H7 (cell line): ENCODE data around the gene ARMC7. TPM values are rescaled to one million over a fixed set of nuclear protein-coding genes. Genes with fewer than 3 reads are reported as not detected.
"Not testable (repeated sequence)": the region's sequence is repeated elsewhere in the genome, so short reads cannot be mapped to it uniquely, and the experiment has no call there.

Experiments
- DNase-seq: peaks from one replicate; pipeline ENCODE4 v3.0.0; 2012
- H3K27me3 ChIP-seq: 2 replicates; pipeline ENCODE4 v1.6.0; 2011; ENCODE audit warnings: mild to moderate bottlenecking, low read length; ENCODE audit not compliant: control insufficient read depth, insufficient read depth
- H3K36me3 ChIP-seq: replicated peaks from 2 replicates; pipeline ENCODE4 v1.5.1; 2011; ENCODE audit warnings: low read length; ENCODE audit not compliant: control insufficient read depth, insufficient read depth
- H3K4me3 ChIP-seq: 2 replicates; pipeline ENCODE4 v1.5.1; 2011; ENCODE audit warnings: low read depth, mild to moderate bottlenecking, control low read depth, low read length, moderate library complexity; ENCODE audit not compliant: insufficient read depth
- total RNA-seq: library from RNA; depleted of rRNA; stranded (reverse); fragments of >200 nt; shearing (Covaris generic); gene quantifications from 2 replicates; pipeline ENCODE4 v1.2.3, GENCODE V29; 2014; rRNA removed

The ARMC7 gene
- total RNA-seq = 6.2 and 9.5 TPM in 2 replicates

DNA sequence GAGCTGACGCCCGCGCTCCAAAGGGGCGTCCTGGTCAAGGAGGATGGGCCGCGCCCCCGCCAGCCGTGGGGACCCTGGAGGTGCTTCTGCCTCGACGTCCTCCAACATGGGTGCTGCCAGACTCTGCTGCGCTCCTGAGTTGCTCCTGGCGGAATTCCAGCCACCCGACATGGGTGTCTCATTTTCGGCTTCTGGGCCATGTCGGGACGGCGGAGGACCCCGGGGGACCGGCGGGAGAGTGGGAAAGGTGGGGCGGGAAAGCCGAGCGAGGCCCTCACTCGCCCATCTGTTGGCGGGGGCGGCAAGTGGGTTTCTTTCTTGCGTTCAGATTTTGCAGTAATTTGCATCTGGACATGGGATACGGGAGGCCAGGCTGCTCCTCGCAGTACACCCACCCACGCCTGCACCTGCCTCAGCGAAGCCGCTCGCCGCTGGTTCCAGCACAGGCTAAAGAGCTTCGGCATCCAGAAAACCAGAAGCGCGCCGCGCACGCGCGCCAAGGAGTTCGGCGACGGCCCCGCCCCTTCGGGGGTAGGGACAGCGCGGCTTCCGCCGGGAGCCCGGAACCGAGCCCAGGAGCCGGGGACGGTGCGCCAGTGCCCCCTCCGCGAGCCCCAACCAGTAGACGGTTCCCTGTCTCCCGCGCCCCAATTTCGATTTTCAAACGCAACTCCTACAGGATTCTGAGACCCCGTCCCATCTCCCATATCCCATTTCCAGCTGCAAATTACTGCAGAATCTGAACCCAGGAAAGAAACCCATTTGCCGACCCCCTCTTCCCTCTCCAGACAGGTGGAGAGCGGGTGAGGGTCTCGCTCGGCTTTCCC is at the start of gene ARMC7:
Gene ARMC7, plus strand, starts transcription at position 563 of the 827 bp plus-strand sequence. CDS start 320 bp downstream, outside the sequence.
- DNase-seq = peak; percentile 99
- Histone ChIP-seq H3K27me3 (no peaks in the 10 kb centered on the region; the same call in 1 of the 2 replicates), H3K36me3 (0 out of 2 replicates have a peak, but pooled peaks cover 1% of the 10 kb centered on the region), H3K4me3 (peak within 1 kb of the TSS; percentile 71)

DNA sequence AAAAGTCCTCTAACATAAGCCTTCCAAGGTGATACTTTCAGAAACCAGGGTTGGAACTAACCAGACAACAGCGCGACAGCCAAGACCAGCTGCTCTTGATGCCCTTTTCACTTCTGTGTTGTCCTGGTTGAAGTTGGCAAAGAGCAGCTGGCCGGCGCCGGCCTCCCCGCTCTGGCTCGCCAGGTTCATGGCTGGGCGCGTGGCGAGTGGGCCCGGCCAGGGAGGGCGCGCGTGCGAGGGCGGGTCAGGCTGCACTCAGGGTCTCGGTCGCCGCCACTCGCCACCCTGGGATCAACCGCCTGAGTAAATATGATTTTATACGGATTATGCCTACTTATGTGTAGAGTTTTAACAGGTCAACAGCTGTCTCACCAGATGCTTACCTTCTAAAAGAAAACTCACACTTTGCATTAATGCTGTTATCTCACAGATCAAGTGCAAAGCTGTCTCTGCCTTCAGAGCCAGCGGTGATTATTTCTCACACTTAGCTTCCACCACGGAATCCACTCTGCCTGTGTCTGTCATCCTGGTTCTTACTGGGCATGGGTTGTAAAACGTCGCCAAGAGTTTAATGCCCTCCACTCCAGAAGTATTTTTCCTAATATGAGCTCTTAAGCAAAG is 49.2 kb upstream of the ARMC7 start:
- peak; percentile 25 for DNase-seq
- no peaks in the 10 kb centered on the region for H3K27me3 ChIP-seq
- H3K4me3 ChIP-seq = no peak overlapping the region
- peaks cover 34% of the 10 kb centered on the region for H3K36me3 ChIP-seq

DNA sequence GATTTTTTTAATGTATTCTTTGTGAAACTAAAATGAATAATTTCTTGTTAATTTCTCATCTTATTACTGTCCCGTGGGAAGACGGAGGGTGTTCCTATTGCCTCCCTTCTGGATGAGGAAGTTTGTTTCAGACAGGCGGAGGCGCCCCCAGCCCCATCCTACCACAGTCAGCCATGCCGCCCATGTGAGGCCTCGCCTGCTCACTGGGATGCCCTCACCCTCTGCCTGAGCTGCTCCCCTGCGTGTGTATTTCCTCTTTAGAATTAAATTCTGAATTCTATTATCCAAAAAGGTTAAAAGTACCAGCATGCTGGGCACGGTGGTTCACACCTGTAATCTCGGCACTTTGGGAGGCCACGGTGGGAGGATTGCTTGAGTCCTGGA is 48.7 kb upstream of the ARMC7 start:
- Histone ChIP-seq H3K4me3 (no peak overlapping the region), H3K27me3 (no peaks in the 10 kb centered on the region), H3K36me3 (peaks cover 34% of the 10 kb centered on the region)
- peak; percentile 30 for DNase-seq

DNA sequence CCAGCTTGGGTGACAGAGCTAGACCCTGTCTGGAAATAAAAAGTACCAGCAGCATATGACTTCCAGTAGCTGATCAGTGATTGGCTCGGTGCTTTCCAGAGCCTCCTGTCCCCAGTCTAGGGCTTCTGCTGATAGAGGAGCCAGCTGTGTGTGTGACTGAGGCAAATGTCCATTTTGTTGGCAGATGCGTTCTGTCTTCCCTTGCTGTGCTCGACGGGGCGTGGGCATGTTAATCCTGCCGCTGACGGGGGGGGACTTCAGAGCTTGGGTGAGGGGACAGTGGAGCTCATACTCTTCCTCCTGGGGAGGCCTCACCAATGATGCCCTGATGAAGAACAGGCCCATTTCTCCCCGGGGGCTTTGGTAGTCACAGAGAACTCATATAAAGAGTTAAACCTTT is 48.2 kb upstream of the ARMC7 start:
- peaks cover 34% of the 10 kb centered on the region for H3K36me3 ChIP-seq
- no peak overlapping the region for H3K4me3 ChIP-seq
- no peaks in the 10 kb centered on the region for H3K27me3 ChIP-seq
- DNase-seq = no peak

DNA sequence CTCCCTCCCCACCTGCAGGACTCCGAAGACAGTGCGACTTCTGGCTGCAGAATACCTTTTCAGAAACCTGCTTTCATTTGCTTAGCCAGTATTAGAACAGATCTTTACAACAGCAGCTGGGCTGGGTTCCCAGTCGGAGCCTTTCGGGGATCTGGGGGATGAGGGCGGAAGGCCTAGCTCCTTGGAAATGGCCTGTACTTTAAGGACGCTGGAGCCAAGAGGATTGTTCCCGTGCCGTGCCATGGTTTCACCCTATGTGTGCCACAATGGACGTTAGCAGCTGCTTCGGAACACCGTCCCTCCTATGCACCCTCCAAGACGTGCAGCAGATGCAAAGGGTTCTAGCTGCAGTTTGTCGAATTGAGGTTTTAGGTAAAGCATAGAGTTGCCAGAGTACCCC is 46.6 kb upstream of the ARMC7 start:
- Histone ChIP-seq H3K27me3 (no peaks in the 10 kb centered on the region), H3K36me3 (peaks cover 34% of the 10 kb centered on the region), H3K4me3 (no peak overlapping the region)
- peak; percentile 30 for DNase-seq

DNA sequence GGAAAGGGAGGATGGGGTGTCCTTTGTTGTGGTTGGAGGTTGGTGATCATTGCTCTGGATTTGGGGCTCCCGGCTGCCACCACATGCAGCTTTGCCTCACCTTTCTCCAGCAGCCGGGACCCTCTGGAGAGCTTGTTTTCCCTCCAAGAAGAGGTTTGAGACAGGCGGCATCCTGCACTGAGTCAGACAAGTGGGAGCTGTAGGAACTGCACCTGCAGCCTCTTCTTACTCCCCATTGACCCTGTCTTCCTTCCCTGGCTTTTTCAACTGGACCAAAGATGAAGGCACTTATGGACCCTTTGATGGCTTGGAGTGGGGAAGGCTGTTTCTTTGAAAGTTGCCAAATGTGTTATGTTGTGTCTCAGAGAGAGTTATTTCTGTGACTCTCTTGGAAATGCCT is 46.1 kb upstream of the ARMC7 start:
- H3K36me3 ChIP-seq = peaks cover 34% of the 10 kb centered on the region
- H3K4me3 ChIP-seq = no peak overlapping the region
- DNase-seq = peak; percentile 28
- no peaks in the 10 kb centered on the region for H3K27me3 ChIP-seq

DNA sequence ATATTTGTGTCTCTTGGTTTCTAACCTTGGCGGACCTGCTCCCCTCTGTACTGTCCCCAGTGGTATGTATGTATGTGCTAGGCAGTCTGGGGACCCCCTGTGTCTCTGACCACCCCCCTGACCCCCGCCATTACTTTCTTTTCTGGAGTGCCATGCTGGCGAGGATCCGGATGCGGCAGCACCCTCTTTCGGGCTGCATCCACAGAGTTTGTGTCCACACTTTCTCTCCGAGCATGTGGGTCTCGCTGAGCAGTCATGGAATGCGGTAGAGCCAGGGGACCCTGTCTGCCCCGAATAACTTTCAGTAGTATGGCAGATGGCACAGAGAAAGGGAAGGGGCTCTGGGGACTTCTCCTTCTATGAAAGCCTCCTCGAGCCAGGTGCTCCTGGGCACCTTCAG is 45.7 kb upstream of the ARMC7 start:
- Histone ChIP-seq H3K4me3 (no peak overlapping the region), H3K36me3 (peaks cover 34% of the 10 kb centered on the region)
- peak; percentile 19 for DNase-seq

DNA sequence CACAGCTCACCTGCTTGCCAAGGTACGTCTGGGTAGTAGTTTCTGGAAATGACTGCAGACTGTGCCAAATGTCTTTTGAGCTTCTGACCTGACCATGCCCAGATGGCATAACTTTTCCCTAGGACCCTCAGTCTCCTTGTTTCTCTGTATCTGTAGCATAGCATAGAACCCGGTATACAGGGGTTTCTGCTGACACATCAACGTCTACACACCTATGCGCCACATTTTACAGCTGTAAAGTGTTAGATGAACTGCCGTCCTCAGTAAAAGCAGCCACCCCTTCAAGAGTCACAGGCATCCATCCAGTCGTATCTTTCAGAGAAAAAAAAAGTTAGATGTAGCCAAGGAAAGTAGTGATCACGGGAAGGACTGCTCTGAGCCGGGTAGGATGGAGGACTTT is 45.3 kb upstream of the ARMC7 start:
- Histone ChIP-seq H3K27me3 (no peaks in the 10 kb centered on the region), H3K4me3 (no peak overlapping the region), H3K36me3 (peaks cover 32% of the 10 kb centered on the region)
- no peak for DNase-seq

More for the DNA sequence above, 45.7 kb upstream of the ARMC7 start:
- H3K27me3 ChIP-seq = no peaks in the 10 kb centered on the region

DNA sequence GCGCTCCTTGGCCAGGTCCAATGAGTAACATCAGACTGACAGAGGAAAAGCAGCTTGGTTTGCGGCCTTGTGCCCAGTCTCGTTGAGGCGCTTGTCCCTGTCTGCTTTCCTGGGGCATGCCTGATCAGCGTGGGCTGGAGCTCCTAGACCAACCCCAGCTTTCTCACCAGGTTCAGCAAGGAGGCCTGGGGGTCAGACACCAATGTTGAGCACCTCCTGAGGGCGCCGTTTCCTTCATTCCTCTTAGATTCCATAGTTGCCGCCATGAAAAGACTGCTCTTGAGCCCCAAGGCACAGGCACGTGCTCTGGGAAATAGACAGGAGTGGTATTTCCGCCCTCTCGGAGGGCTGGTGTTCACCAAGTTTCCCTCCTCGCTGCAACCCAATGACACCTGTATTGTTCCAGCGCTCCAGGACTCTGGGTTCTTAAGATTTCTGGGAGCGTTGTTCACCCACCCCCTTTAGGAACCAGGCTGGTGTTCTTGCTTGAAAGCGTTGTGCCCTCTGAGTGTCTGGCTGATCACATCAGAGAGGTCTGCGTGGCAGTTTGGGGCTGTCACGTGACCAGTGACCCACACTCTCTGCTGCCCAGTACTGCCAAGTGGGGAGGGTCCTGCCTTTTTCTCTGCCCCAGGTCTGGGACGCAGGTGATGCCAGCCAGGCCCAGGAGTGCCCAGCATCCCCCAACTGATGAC is 44.8 kb upstream of the ARMC7 start:
- H3K4me3 ChIP-seq = no peak overlapping the region
- peak; percentile 71 for DNase-seq
- no peaks in the 10 kb centered on the region for H3K27me3 ChIP-seq
- H3K36me3 ChIP-seq = peaks cover 28% of the 10 kb centered on the region

DNA sequence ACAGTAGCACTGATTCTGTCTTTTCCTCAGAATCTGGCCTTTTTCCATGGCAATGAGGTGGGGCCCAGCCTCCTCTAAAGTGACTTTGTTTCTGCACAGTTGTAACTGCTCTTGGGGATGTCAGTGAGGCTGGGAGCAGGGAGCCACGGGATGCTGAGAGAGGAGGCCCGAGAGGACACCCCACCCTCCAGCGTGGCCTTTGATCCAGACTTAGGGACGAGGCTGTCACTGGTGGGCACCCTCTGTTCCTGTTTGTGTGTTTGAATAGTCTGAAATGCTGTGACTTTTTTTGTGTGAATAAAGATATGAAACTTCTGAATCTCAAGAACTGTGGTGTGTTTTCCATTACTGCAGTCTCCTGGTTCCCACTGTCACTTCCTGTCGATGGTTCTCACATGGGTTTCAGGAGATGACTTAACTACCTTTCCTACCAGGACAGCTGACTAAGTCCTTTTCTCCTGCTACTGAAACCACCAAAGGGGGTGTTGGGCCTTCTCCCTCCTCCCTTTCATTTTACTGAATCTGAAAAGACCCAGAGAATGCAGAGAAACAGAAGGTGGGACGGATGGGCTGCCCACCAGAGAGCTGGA is 44.1 kb upstream of the ARMC7 start:
- Histone ChIP-seq H3K36me3 (peaks cover 27% of the 10 kb centered on the region), H3K27me3 (no peaks in the 10 kb centered on the region), H3K4me3 (no peak overlapping the region)
- peak; percentile 29 for DNase-seq

DNA sequence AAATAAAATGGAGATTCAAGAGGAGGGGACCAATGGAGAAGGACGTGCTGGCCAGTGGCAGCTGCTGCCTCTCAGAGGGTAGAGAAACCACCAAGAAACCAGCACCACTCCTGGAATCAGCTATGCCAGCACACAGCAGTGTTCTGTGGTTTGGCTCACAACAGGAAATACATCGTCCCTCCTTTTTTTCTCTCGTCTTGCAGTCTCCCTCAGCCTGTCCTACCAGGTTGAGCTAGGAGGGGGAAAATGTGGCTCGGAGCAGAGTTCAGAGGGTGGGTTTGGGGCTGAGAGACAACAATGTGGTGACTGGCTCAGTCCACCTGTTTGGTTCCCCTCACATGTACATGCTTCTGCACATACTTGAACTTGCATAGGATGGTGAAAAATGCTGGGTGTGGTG is 41.9 kb upstream of the ARMC7 start:
- Histone ChIP-seq H3K27me3 (no peaks in the 10 kb centered on the region), H3K36me3 (peaks cover 13% of the 10 kb centered on the region), H3K4me3 (no peak overlapping the region)
- peak; percentile 28 for DNase-seq

DNA sequence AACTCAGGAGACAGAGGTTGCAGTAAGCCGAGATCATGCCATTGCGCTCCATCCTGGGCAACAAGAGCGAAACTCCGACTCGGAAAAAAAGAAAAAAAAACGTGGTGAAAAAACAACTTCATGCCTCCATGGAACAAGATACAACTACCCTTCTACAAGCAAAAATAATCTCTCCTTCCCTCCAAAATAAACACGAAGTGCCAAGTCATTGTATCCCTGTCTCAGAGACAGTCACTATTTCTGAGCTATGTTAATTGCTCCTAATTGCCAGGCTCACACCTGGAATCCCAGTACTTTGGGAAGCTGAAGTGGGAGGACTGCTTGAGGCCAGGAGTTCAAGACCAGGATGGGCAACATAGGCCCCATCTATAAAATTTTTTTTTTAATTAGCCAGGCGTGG is 41.0 kb upstream of the ARMC7 start:
- H3K4me3 ChIP-seq = no peak overlapping the region
- no peaks in the 10 kb centered on the region for H3K27me3 ChIP-seq
- H3K36me3 ChIP-seq = peaks cover 5% of the 10 kb centered on the region
- peak; percentile 6 for DNase-seq

DNA sequence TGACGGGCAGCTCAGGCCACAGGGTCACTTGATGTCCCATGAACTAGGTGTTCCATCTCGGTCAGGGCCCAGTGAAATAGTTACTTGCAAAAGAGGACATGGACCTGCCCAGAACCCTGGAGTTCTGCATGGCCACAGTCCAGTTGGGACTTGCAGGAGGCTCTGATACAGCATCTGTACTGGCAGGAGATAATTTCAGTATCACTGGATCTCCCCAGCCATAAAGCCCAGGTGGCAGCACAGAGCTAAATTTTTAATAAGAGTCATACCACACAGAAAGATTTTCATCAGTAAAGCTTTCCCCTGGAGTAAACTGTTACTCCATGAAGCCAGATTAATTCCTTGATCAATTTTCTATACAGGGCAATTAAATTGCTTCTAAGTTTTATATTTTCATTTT is 40.0 kb upstream of the ARMC7 start:
- H3K4me3 ChIP-seq = no peak overlapping the region
- no peaks in the 10 kb centered on the region for H3K27me3 ChIP-seq
- DNase-seq = peak; percentile 43
- no peaks in the 10 kb centered on the region for H3K36me3 ChIP-seq

DNA sequence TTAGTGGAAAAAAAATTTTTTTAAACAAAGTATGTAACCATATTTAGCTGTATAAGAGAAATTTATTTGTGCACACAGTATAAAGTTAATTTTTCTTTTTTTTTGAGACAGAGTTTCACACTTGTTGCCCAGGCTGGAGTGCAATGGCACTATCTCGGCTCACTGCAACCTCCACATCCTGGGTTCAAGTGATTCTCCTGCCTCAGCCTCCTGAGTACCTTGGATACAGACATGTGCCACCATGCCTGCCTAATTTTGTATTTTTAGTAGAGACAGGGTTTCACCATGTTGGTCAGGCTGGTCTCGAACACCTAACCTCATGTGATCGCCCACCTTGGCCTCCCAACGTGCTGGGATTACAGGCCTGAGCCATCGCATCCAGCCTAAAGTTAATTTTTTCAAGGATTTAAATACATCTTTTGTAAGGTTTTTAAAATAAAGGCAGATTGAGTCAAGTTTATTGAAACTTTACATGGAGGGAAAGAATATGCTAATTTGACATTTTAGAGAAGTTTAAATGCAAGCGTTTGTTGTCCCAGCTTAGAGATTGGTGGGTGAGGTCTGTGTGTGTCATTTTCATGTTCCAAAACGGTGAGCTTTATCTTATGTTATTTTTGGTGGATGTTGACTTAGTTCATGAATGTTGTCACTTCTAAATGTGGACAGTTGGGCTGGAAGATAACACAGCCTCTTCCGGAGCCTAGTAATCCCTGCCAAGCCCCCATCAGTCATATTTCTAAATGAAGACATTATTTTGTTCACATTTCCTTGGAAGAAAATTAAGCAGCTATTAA is 38.1 kb upstream of the ARMC7 start:
- not testable (repeated sequence) for H3K4me3 ChIP-seq, H3K36me3 ChIP-seq, H3K27me3 ChIP-seq, DNase-seq
